HG03460 (cell line): ENCODE measurements around the gene PCDHGB4.
"Not testable (repeated sequence)": the region's sequence is repeated elsewhere in the genome, so short reads cannot be mapped to it uniquely, and the experiment has no call there.

Experiments
- ATAC-seq: cut with Tn5 transposase; IDR thresholded peaks from one replicate; pipeline ENCODE4 v1.9.1; 2021; ENCODE audit not compliant: unreplicated experiment

PCDHGB4 gene

GRCh38 chr5:141387557-141388311 is at the start of gene PCDHGB4:
TSS of gene PCDHGB4 (plus strand) at chr5:141387698. CDS start at chr5:141387885, 187 bp downstream.
- not testable (repeated sequence) for ATAC-seq

DNA sequence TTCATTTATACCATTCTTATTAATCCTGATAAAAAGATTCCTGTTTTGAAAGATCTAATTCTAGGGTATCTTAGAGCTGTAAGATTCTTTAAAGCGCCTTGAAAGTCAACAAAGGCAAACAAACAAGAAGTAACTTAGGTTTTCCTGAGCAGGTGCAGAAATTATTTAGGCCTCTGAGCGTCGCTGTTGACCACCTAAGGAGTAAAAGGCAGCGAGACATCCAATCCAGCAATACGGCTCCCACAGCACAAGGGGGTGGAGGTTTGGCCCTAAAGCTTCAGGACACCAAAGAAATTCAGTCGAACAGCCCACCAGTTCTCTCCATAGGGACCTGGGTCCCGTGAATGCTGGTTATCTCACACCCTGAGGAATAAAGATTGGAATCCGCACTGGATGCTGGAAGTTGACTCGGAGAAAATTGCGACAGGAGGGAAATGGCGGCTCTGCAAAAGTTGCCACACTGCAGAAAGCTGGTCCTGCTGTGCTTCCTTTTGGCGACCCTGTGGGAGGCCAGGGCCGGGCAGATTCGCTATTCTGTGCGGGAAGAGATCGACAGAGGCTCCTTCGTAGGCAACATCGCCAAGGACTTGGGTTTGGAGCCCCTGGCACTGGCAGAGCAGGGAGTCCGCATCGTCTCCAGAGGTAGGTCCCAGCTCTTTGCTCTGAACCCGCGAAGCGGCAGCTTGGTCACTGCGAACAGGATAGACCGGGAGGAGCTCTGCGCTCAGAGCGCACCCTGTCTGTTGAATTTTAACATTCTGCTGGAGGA is 48.8 kb upstream of the PCDHGB4 start, which contains the start of gene PCDHGA2:
Gene PCDHGA2, plus strand, starts transcription at position 223 of the 769 bp plus-strand sequence.
- ATAC-seq = no peak

- ATAC-seq = not testable (repeated sequence)
Observed at GRCh38 chr5:141340781-141341354, 46.6 kb upstream of the PCDHGB4 start.

- ATAC-seq = no peak
Observed at GRCh38 chr5:141342773-141343172, 44.7 kb upstream of the PCDHGB4 start.

DNA sequence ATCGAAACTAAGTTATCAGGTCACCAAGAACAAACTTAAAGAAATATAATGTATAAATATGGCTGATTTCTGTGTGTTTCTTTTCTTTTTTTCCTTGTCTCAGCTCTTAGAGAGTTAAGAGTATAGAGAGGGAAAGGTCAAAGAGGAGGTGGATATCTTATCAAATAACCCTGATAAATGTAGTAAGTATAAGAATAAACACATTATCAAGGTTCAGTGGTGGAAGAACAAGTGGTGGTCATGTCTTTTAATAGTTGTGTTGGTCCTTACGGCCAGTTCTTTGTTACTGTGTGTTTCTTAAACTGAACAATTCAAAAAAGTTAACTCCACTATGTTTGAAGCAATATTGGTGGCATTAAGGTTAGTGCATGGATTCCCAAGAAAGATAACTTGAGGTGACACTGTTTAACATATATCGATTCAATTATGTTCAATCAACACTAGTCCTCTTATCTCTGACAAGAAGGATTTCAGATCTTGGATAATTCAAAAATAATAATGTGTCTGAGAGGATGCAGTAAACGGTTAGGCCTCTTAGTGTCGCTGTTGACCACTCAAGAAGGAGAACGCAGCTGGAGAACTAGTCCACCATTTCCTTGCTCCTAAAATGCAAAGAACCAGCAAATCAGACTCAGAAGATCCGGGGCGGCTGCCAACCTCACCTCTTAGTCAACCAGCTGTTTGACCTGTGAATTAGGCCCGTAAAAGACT is 44.1 kb upstream of the PCDHGB4 start, which contains the start of gene PCDHGA3:
Gene PCDHGA3, plus strand, starts transcription at position 588 of the 711 bp plus-strand sequence. CDS start 205 bp downstream, outside the sequence.
- ATAC-seq = no peak

- no peak for ATAC-seq
Observed at GRCh38 chr5:141343953-141344463, 43.5 kb upstream of the PCDHGB4 start.

GRCh38 chr5:141345327-141345726 is 42.2 kb upstream of the PCDHGB4 start:
- no peak for ATAC-seq

DNA sequence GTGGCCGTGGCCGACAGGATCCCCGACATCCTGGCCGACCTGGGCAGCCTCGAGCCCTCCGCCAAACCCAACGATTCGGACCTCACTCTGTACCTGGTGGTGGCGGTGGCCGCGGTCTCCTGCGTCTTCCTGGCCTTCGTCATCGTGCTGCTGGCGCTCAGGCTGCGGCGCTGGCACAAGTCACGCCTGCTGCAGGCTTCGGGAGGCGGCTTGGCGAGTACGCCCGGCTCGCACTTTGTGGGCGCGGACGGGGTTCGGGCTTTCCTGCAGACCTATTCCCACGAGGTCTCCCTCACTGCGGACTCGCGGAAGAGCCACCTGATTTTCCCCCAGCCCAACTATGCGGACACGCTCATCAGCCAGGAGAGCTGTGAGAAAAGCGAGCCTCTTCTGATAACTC is 41.5 kb upstream of the PCDHGB4 start:
- not testable (repeated sequence) for ATAC-seq

GRCh38 chr5:141349917-141350619 is 37.4 kb upstream of the PCDHGB4 start, which contains the start of gene PCDHGB1:
TSS of gene PCDHGB1 (plus strand) at chr5:141350099. CDS start at chr5:141350261, 162 bp downstream.
- ATAC-seq = no peak

DNA sequence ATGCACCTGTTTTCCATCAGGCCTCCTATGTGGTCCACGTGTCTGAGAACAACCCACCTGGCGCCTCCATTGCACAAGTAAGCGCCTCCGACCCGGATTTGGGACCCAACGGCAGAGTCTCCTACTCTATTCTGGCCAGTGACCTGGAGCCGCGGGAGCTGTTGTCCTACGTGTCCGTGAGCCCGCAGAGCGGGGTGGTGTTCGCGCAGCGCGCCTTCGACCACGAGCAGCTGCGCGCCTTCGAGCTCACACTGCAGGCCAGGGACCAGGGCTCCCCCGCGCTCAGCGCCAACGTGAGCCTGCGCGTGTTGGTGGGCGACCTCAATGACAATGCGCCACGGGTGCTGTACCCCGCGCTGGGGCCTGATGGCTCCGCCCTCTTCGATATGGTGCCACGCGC is 35.9 kb upstream of the PCDHGB4 start:
- ATAC-seq = no peak

GRCh38 chr5:141354900-141355469 is 32.5 kb upstream of the PCDHGB4 start, which contains the start of gene PCDHGA4:
TSS of gene PCDHGA4 (plus strand) at chr5:141355021. CDS start at chr5:141355108, 87 bp downstream.
- no peak for ATAC-seq

- no peak for ATAC-seq
Observed at GRCh38 chr5:141355641-141356040, 31.9 kb upstream of the PCDHGB4 start.

GRCh38 chr5:141356133-141356532 is 31.4 kb upstream of the PCDHGB4 start:
- ATAC-seq = no peak

DNA sequence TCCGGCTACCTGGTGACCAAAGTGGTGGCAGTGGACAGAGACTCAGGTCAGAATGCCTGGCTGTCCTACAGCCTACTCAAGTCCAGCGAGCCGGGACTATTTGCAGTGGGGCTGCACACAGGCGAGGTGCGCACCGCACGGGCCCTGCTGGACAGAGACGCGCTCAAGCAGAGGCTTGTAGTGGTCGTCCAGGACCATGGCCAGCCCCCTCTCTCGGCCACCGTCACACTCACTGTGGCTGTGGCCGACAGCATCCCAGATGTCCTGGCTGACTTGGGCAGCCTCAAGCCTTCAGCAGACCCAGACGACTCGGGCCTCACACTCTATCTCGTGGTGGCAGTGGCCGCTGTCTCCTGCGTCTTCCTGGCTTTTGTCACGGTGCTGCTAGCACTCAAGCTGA is 30.5 kb upstream of the PCDHGB4 start:
- ATAC-seq = no peak

GRCh38 chr5:141359790-141360426 is 27.6 kb upstream of the PCDHGB4 start, which contains the start of gene PCDHGB2:
TSS of gene PCDHGB2 (plus strand) at chr5:141359994. CDS start at chr5:141360136, 142 bp downstream.
- ATAC-seq = no peak

- no peak for ATAC-seq
Observed at GRCh38 chr5:141360685-141361084, 26.8 kb upstream of the PCDHGB4 start.

GRCh38 chr5:141362719-141363118 is 24.8 kb upstream of the PCDHGB4 start:
- ATAC-seq = no peak

GRCh38 chr5:141363952-141364660 is 23.4 kb upstream of the PCDHGB4 start, which contains the start of gene PCDHGA5:
TSS of gene PCDHGA5 (plus strand) at chr5:141364162. CDS start at chr5:141364331, 169 bp downstream.
- no peak for ATAC-seq
